Kasumi-1 (cell line): ENCODE data around the gene ATM.
"Not testable (repeated sequence)": the region's sequence is repeated elsewhere in the genome, so short reads cannot be mapped to it uniquely, and the experiment has no call there.

ENCODE experiments used
- DNase-seq, 2 experiments: peaks; one replicate each; lab custom pipeline; 2025; lab: John Stamatoyannopoulos, UW

Gene ATM

GRCh38 chr11:108220721-108221336 lies 2.0 kb upstream of the ATM start:
- DNase-seq, result peak in 1 of 2 experiments; percentile 34

- peak; percentile 11 to 28 for DNase-seq
Measured at GRCh38 chr11:108221371-108221770, 1.5 kb upstream of the ATM start.

- peak in 1 of 2 experiments; percentile 44 for DNase-seq
Measured at GRCh38 chr11:108221911-108222573, 825 bp upstream of the ATM start.

- DNase-seq, result peak in 1 of 2 experiments; percentile 13
Measured at GRCh38 chr11:108223348-108224149, 682 bp downstream of the ATM start.

GRCh38 chr11:108224366-108224765 lies 1.5 kb downstream of the ATM start:
- no peak for DNase-seq

- peak; percentile 30 to 46 for DNase-seq
Measured at GRCh38 chr11:108224911-108225786, 2.3 kb downstream of the ATM start.

GRCh38 chr11:108226036-108226435 lies 3.2 kb downstream of the ATM start:
- DNase-seq, result no peak

GRCh38 chr11:108228251-108228650 lies 5.4 kb downstream of the ATM start:
- no peak for DNase-seq

- no peak for DNase-seq
Measured at GRCh38 chr11:108233277-108233945, 10.5 kb downstream of the ATM start.

GRCh38 chr11:108235192-108235591 lies 12.3 kb downstream of the ATM start:
- no peak for DNase-seq

- DNase-seq, result no peak
Measured at GRCh38 chr11:108235633-108236032, 12.8 kb downstream of the ATM start.

- no peak for DNase-seq
Measured at GRCh38 chr11:108237058-108237481, 14.2 kb downstream of the ATM start.

GRCh38 chr11:108239076-108239475 lies 16.2 kb downstream of the ATM start:
- DNase-seq, result no peak

GRCh38 chr11:108241330-108242037 lies 18.6 kb downstream of the ATM start:
- DNase-seq, result no peak

- DNase-seq, result no peak
Measured at GRCh38 chr11:108242422-108242821, 19.6 kb downstream of the ATM start.

GRCh38 chr11:108246308-108246707 lies 23.4 kb downstream of the ATM start:
- no peak for DNase-seq

- DNase-seq, result no peak
Measured at GRCh38 chr11:108246885-108247284, 24.0 kb downstream of the ATM start.

GRCh38 chr11:108253176-108253575 lies 30.3 kb downstream of the ATM start:
- no peak for DNase-seq

- DNase-seq, result no peak
Measured at GRCh38 chr11:108269583-108269982, 46.7 kb downstream of the ATM start.

GRCh38 chr11:108276985-108277616 lies 54.2 kb downstream of the ATM start:
- not testable (repeated sequence) for DNase-seq
